Measurements from ENCODE around the gene TTC16. TPM values are rescaled to one million over a fixed set of nuclear protein-coding genes. Genes with fewer than 3 reads are reported as not detected.
"Not testable (repeated sequence)": the region's sequence is repeated elsewhere in the genome, so short reads cannot be mapped to it uniquely, and the experiment has no call there.

The TTC16 gene
- total RNA-seq, 3 donors from 2014 or later: under 0.01 to 0.59 (median 0.16) TPM

- TF ChIP-seq POLR2A (IDR thresholded peaks at IDR 0.05) (no peak), CTCF (IDR thresholded peaks at IDR 0.05) (no peak), POLR2AphosphoS5 (IDR thresholded peaks at IDR 0.05) (no peak)
- intact Hi-C loops (cut with DNase I; ENCODE audit: low total_unique reads): no loop called here
- H3K27me3 ChIP-seq: peaks cover 4 to 31% of the 10 kb centered on the region in 2 donors
- no peaks in the 10 kb centered on the region for H3K36me3 ChIP-seq
- peaks cover 3 to 4% of the 10 kb centered on the region in 2 donors for H3K4me1 ChIP-seq
- DNase-seq (ENCODE audit: low spot score in 2 of 2): no peak
- H3K27ac ChIP-seq: peak overlapping the region in 1 of 2 donors; percentile 55
- peak overlapping the region; percentile 1 to 59 (median 26) for H3K4me3 ChIP-seq
- no peaks in the 10 kb centered on the region for H3K9me3 ChIP-seq
Observed at GRCh38 chr9:127755061-127756060, 39.5 kb downstream of the TTC16 start.

GRCh38 chr9:127756233-127756632 lies 40.4 kb downstream of the TTC16 start:
- Histone ChIP-seq H3K4me1 (peaks cover 3 to 4% of the 10 kb centered on the region in 2 donors), H3K27me3 (peaks cover 4 to 31% of the 10 kb centered on the region in 2 donors), H3K36me3 (no peaks in the 10 kb centered on the region), H3K9me3 (no peaks in the 10 kb centered on the region), H3K27ac (no peak overlapping the region), H3K4me3 (no peak overlapping the region)
- no peak for DNase-seq (ENCODE audit: low spot score in 2 of 2)
- TF ChIP-seq POLR2A (IDR thresholded peaks at IDR 0.05) (no peak), POLR2AphosphoS5 (IDR thresholded peaks at IDR 0.05) (no peak), CTCF (IDR thresholded peaks at IDR 0.05) (no peak)
- intact Hi-C loops (cut with DNase I; ENCODE audit: low total_unique reads): no loop called here

- peaks cover 4 to 31% of the 10 kb centered on the region in 2 donors for H3K27me3 ChIP-seq
- H3K27ac ChIP-seq: not testable (repeated sequence)
Observed at GRCh38 chr9:127756776-127757175, 40.9 kb downstream of the TTC16 start.

GRCh38 chr9:127758843-127759242 lies 43.0 kb downstream of the TTC16 start:
- Histone ChIP-seq H3K27ac (no peak overlapping the region), H3K9me3 (no peaks in the 10 kb centered on the region), H3K27me3 (peaks cover 4 to 25% of the 10 kb centered on the region in 2 donors), H3K36me3 (no peaks in the 10 kb centered on the region), H3K4me1 (peaks cover 3 to 4% of the 10 kb centered on the region in 2 donors), H3K4me3 (no peak overlapping the region)
- intact Hi-C loops (cut with DNase I; ENCODE audit: low total_unique reads): no loop called here
- no peak for DNase-seq (ENCODE audit: low spot score in 2 of 2)
- no peak for TF ChIP-seq POLR2A (IDR thresholded peaks at IDR 0.05)
- TF ChIP-seq POLR2AphosphoS5 (IDR thresholded peaks at IDR 0.05): no peak

More at GRCh38 chr9:127756776-127757175, 40.9 kb downstream of the TTC16 start:
- H3K4me1 ChIP-seq; H3K4me3 ChIP-seq; H3K36me3 ChIP-seq; intact Hi-C loops (cut with DNase I; ENCODE audit: low total_unique reads); H3K9me3 ChIP-seq; DNase-seq (ENCODE audit: low spot score in 2 of 2): not testable (repeated sequence)

- H3K27ac ChIP-seq: peak overlapping the region in 1 of 2 donors; percentile 84
- no peaks in the 10 kb centered on the region for H3K9me3 ChIP-seq
- no peaks in the 10 kb centered on the region for H3K36me3 ChIP-seq
- no peak for DNase-seq (ENCODE audit: low spot score in 2 of 2)
- intact Hi-C loops (cut with DNase I; ENCODE audit: low total_unique reads): no loop called here
- no peaks in the 10 kb centered on the region for H3K4me1 ChIP-seq
- H3K27me3 ChIP-seq: peaks cover 0 to 3% of the 10 kb centered on the region in 2 donors
- TF ChIP-seq POLR2AphosphoS5 (IDR thresholded peaks at IDR 0.05): no peak
- TF ChIP-seq CTCF (IDR thresholded peaks at IDR 0.05): no peak
- no peak for TF ChIP-seq POLR2A (IDR thresholded peaks at IDR 0.05)
- H3K4me3 ChIP-seq: no peak overlapping the region
Observed at GRCh38 chr9:127761061-127761460, 45.2 kb downstream of the TTC16 start.

- intact Hi-C loops (cut with DNase I; ENCODE audit: low total_unique reads): no loop called here
- Histone ChIP-seq H3K4me1 (no peaks in the 10 kb centered on the region), H3K27me3 (no peaks in the 10 kb centered on the region), H3K27ac (peak overlapping the region in 1 of 2 donors; percentile 84), H3K4me3 (peak overlapping the region in 1 of 3 donors; percentile 37), H3K36me3 (no peaks in the 10 kb centered on the region), H3K9me3 (no peaks in the 10 kb centered on the region)
- DNase-seq (ENCODE audit: low spot score in 2 of 2): no peak
- no peak for TF ChIP-seq POLR2A (IDR thresholded peaks at IDR 0.05)
- TF ChIP-seq CTCF (IDR thresholded peaks at IDR 0.05): no peak
- no peak for TF ChIP-seq POLR2AphosphoS5 (IDR thresholded peaks at IDR 0.05)
Observed at GRCh38 chr9:127761491-127761956, 45.6 kb downstream of the TTC16 start.
